Activated CD8-positive, alpha-beta memory T cell treated with anti-CD3 and anti-CD28 coated beads, Interleukin-2, amount 10 ng/mL, durations not matched to agents 7 days and 5 days (primary cell): ENCODE data around the gene NHS. TPM values are rescaled to one million over a fixed set of nuclear protein-coding genes. Genes with fewer than 3 reads are reported as not detected.

Experiments
- ATAC-seq: fragments of 150-1000 bp; cut with Tn5 transposase; one replicate; pipeline ENCODE4 v1.10.0; 2021; ENCODE audit warnings: moderate library complexity
- CTCF ChIA-PET: fragments of 350-600 bp; sonication (Branson Sonifier 250); formaldehyde crosslinking; loops from one replicate; lab custom pipeline; 2021; ENCODE audit warnings: antibody characterized with exemption; lab: Charles Lee
- DNase-seq: peaks from one replicate; pipeline ENCODE4 v3.0.0-alpha.2; 2020
- H3K27ac Mint-ChIP-seq: one replicate; pipeline ENCODE4 v1.8.0; 2021; ENCODE audit warnings: mild to moderate bottlenecking, mixed read lengths
- H3K27me3 Mint-ChIP-seq: one replicate; pipeline ENCODE4 v1.8.0; 2021; ENCODE audit warnings: mixed read lengths
- H3K36me3 Mint-ChIP-seq: one replicate; pipeline ENCODE4 v1.8.0; 2021; ENCODE audit warnings: mild to moderate bottlenecking, mixed read lengths
- H3K4me1 Mint-ChIP-seq: one replicate; pipeline ENCODE4 v1.8.0; 2021; ENCODE audit warnings: mixed read lengths
- H3K4me3 Mint-ChIP-seq: one replicate; pipeline ENCODE4 v1.8.0; 2021; ENCODE audit warnings: mild to moderate bottlenecking, moderate library complexity, mixed read lengths
- H3K9me3 Mint-ChIP-seq: one replicate; pipeline ENCODE4 v1.8.0; 2022; ENCODE audit warnings: low read depth, mixed read lengths
- total RNA-seq, 2 experiments: library from RNA; stranded (reverse); gene quantifications; one replicate each; pipeline ENCODE4 v1.2.3, GENCODE V29; 2021

The NHS gene
- total RNA-seq, 2 experiments from 2014 or later, result 1.4 to 10.1 TPM

DNA sequence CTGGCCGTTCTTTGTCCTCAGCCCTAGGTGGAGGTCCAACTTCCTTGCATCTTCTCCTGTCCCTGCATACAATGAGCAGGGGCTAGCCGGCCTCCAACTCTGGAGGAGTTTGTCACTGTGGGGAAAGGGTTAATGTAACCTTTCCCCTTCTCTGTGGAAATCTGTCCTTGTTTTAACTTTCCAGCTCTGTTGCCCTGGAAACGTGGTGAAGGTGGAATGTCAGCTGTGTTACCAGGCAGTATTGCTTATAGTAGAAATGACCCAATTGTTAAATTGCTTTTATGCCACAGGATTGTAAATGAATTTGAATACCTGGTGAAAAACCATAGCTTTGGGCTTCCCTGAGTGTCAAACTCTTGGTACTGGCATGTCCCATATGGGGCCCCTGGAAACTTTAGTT, 230.7 kb downstream of the NHS start:
- H3K36me3 Mint-ChIP-seq, result no peaks in the 10 kb centered on the region
- H3K4me1 Mint-ChIP-seq, result no peaks in the 10 kb centered on the region
- peaks cover 7% of the 10 kb centered on the region for H3K27me3 Mint-ChIP-seq
- H3K9me3 Mint-ChIP-seq, result no peaks in the 10 kb centered on the region
- H3K4me3 Mint-ChIP-seq, result no peak overlapping the region
- H3K27ac Mint-ChIP-seq, result no peak overlapping the region
- ATAC-seq (no peak), DNase-seq (no peak)
- CTCF ChIA-PET, result no interaction called here

DNA sequence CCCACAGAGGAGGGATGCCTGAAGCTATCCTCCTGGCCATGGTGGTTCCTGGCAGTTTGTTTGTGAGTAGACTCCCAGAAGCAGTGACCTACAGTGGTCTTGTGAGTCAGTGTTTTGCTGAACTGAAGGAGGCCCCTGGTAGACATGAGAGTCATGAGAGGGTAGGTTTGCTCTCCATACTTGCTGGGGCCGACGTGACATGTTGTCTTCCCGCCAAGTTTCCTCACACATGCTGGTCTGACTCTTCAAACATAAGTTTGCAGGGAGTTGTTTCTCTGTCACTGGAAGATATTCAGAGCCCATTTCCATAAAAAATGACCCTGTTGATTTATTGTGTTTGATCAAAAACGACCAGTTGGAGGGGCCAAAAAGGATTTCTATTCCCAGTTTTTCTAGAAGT, 231.2 kb downstream of the NHS start:
- ATAC-seq (no peak), DNase-seq (no peak)
- Mint-ChIP-seq H3K4me1 (no peaks in the 10 kb centered on the region), H3K36me3 (no peaks in the 10 kb centered on the region), H3K4me3 (no peak overlapping the region), H3K27ac (no peak overlapping the region), H3K27me3 (peaks cover 5% of the 10 kb centered on the region), H3K9me3 (no peaks in the 10 kb centered on the region)
- CTCF ChIA-PET, result no interaction called here

DNA sequence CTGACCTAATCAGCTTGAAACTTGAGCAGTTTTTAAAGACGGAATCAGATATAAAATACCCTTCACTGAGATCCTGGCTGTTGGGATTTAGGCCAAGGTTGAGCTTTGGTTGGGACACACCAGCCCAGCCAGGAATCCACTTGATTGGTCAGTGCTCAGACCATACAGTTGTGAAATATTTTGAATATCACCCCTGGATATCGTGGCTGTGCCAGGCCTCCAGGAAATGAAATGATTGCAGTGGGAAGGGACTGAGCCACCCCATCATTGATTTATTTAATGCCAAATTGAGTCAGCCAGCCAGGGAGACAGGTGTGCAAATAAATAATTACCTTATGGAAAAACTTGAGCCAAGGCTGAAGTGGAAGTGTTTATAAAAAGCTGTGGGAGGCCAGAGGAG, 233.9 kb downstream of the NHS start:
- ATAC-seq (no peak), DNase-seq (no peak)
- Mint-ChIP-seq H3K27me3 (peaks cover 6% of the 10 kb centered on the region), H3K36me3 (no peaks in the 10 kb centered on the region), H3K4me3 (no peak overlapping the region), H3K9me3 (no peaks in the 10 kb centered on the region), H3K27ac (no peak overlapping the region), H3K4me1 (peaks cover 3% of the 10 kb centered on the region)
- CTCF ChIA-PET, result no interaction called here

DNA sequence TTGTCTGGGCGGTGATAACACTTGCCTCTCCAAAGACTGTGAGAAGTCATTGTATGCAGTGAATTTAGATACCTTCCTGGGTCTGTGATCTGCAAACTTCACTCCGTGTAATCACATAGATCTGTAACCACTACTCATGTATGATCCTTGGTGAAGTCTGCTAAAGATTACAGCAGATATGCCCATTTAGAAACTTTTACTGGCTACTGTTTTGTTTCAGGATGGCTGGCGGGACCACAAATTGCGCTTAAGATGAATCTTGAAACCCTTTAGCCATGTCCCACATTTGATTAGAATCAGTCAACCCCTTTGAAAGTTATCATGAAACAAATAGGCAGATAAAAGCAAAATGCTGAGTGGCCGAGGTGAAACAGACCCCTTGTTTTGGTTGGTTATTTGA, 235.8 kb downstream of the NHS start:
- CTCF ChIA-PET, result no interaction called here
- no peaks in the 10 kb centered on the region for H3K9me3 Mint-ChIP-seq
- no peak overlapping the region for H3K27ac Mint-ChIP-seq
- H3K36me3 Mint-ChIP-seq, result no peaks in the 10 kb centered on the region
- peaks cover 6% of the 10 kb centered on the region for H3K27me3 Mint-ChIP-seq
- DNase-seq (no peak), ATAC-seq (no peak)
- peaks cover 12% of the 10 kb centered on the region for H3K4me1 Mint-ChIP-seq
- H3K4me3 Mint-ChIP-seq, result no peak overlapping the region

DNA sequence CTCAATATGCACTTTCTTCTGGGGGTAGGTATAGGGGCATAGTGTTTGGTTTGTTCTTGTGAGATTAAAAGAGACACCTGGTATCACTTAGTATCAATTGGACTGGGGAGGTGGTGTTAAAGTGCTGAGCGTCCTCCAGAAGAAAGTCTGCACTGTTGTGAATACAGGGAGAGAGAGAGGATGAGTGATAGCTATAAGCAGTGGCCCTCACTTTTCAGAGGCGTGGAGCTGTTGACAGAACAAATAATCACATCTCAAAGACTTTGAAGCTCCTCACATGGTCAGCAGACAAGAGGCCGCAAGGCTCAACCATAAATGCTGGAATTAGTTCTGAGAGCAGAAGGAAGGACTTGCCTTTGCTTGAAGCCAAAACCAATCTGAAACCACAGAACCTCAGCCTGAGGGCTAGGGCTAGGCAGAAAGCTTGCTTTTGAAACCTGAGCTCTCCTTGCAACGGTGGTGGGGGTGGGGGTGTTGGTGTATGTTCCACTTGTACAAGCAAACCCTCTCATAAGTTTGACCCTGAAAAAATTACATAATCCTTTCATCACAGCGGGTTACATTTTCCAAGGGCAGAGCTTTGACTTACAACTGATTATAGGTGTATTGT, 239.1 kb downstream of the NHS start:
- H3K27ac Mint-ChIP-seq, result no peak overlapping the region
- peaks cover 6% of the 10 kb centered on the region for H3K27me3 Mint-ChIP-seq
- H3K4me1 Mint-ChIP-seq, result peaks cover 12% of the 10 kb centered on the region
- CTCF ChIA-PET, result no interaction called here
- no peaks in the 10 kb centered on the region for H3K36me3 Mint-ChIP-seq
- H3K9me3 Mint-ChIP-seq, result no peaks in the 10 kb centered on the region
- ATAC-seq (peak; percentile 39), DNase-seq (peak; percentile 55)
- no peak overlapping the region for H3K4me3 Mint-ChIP-seq

DNA sequence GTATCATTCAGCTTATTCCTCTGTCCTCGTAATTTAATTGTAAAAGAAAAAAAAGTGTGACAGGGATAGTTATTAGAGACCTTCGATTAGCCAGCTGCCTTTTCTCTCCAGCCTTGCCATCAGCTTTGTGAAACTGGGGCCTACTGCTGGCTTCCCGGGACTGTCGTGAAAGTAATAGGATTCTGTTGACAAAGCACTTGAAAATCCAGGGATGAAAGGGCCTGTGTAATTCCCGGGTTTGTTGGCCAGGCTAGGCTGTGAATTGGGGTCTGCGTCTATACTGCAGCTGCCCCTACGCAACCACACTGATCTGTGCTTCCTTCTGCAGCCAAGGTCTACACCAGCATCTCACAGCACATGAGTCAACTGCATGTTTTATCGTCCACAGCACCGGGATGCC, 241.9 kb downstream of the NHS start:
- Mint-ChIP-seq H3K4me3 (no peak overlapping the region), H3K27me3 (peaks cover 4% of the 10 kb centered on the region), H3K27ac (no peak overlapping the region), H3K9me3 (no peaks in the 10 kb centered on the region), H3K36me3 (no peaks in the 10 kb centered on the region), H3K4me1 (peaks cover 12% of the 10 kb centered on the region)
- CTCF ChIA-PET, result no interaction called here
- no peak for ATAC-seq
- DNase-seq, result no peak

DNA sequence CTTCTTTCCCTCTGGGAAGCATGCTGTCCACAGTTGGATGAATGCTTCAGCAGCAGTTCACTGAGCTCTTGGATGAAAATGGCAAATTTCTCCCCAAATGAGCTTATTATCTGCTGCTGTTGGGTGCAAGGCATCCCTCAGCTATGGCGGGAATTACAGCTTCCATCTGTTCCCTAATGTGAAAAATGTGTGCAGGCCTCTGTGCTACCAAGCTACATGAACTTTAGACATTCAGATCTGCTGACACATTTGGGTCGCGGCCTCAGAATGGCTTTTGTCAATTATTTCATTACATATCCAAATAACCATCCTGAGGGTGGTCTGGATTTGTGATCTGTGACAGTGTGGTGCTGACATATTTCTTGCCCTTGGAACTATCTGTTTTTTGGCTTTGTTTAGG, 242.8 kb downstream of the NHS start:
- no peak for DNase-seq
- Mint-ChIP-seq H3K9me3 (no peaks in the 10 kb centered on the region), H3K4me3 (no peak overlapping the region), H3K27ac (no peak overlapping the region), H3K4me1 (peaks cover 12% of the 10 kb centered on the region), H3K36me3 (no peaks in the 10 kb centered on the region), H3K27me3 (no peaks in the 10 kb centered on the region)
- ATAC-seq, result no peak
- CTCF ChIA-PET, result no interaction called here

DNA sequence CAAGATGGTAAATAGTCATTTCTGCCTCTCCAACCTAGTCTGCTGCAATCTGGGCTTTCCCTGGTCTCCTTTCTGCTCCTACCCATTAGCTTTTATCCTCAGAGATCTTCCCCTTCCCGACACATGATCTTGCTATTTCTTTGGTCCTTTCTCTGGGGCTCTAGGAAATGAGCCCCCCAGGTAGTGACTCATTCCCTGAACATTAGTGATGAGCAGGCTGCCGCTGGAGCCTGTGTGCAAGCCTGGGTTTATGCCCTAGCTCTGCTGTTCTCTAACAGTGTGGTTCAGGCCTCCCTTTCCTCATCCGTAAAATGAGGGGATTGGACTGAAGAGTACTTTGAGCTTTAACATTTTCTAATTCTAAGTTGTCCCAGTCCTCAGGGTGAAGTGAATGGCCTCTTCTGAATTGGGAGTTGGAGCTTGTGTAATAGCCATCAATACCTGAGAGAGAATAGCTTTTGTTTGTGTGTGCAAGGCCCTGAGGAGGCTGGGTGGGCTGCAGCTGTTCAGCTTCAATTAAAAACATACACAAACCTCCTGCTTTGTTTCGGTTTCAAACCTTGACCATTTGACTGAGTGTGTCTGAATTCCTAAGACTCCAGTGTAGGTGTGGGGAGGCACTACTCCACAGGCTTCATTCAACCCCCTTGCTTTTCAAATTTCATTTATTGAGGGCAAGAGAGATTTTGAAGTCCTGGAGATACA, 246.7 kb downstream of the NHS start:
- no peaks in the 10 kb centered on the region for H3K4me1 Mint-ChIP-seq
- no peak for DNase-seq
- CTCF ChIA-PET, result no interaction called here

DNA sequence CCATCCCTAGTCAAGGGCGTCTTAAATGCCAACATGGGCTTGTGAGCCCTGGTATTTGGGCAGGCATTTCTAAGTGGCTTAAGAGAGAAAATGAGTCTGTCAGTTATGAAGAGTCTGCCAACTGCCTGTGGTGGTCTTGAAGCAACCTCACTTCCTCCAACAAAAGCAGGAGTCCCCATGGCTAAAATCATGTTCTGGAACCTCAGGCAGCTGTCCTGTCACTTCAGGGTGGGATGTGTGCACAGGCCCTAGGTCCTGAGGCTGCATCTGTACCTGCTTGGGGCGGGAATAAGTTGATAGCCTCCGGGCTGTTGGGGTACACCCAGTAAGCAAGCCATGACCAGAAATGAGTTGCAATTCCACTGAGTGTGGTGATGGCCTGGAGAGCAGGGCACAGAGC, 247.3 kb downstream of the NHS start:
- Mint-ChIP-seq H3K27me3 (peaks cover 2% of the 10 kb centered on the region), H3K4me1 (no peaks in the 10 kb centered on the region), H3K9me3 (no peaks in the 10 kb centered on the region), H3K36me3 (no peaks in the 10 kb centered on the region), H3K27ac (no peak overlapping the region), H3K4me3 (no peak overlapping the region)
- DNase-seq (no peak), ATAC-seq (no peak)
- CTCF ChIA-PET, result no interaction called here

More for the DNA sequence above, 246.7 kb downstream of the NHS start:
- Mint-ChIP-seq H3K4me3 (no peak overlapping the region), H3K36me3 (no peaks in the 10 kb centered on the region), H3K27me3 (peaks cover 2% of the 10 kb centered on the region), H3K9me3 (no peaks in the 10 kb centered on the region), H3K27ac (no peak overlapping the region)
- no peak for ATAC-seq

DNA sequence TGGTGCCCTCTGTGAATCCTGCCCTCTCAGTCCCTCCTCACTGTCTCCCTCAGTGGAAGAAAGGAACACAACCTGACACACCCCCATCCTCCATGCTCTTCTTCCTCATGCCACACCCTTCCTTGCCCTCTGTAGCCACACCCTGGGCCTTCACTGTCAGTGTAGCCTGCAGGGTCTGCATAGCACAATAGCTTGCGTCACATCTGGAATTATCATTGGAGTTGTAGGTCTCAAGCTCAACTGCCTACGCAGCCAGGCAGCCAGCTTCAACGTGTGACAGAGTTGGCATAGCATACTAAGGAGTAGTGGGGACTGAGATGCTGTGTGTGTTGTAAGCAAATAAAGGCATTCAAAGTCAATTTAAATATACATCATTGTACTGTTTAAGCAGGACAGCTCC, 248.8 kb downstream of the NHS start:
- no peak overlapping the region for H3K4me3 Mint-ChIP-seq
- no peaks in the 10 kb centered on the region for H3K4me1 Mint-ChIP-seq
- H3K27me3 Mint-ChIP-seq, result peaks cover 2% of the 10 kb centered on the region
- no peaks in the 10 kb centered on the region for H3K36me3 Mint-ChIP-seq
- no peak overlapping the region for H3K27ac Mint-ChIP-seq
- H3K9me3 Mint-ChIP-seq, result no peaks in the 10 kb centered on the region
- CTCF ChIA-PET, result no interaction called here
- ATAC-seq (no peak), DNase-seq (no peak)

DNA sequence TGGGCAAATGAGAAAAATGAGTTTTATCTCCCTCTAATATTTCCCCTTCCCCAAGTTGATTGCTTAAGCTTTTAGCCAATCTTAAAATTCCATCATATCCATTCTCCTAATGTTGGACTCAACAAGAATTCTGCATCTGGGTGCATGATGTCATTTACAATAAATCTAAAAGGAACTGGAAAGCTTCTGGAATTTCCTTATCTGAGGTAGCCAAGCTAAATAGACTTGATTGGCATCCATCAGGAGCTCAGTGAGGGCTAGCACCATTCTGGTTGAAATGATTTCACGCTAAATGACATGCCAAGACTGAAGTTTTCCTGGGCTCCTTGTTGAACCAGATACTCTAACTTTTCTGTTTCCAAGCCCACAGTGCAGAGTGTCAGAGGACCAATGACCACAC, 252.0 kb downstream of the NHS start:
- no peak for DNase-seq
- no peak overlapping the region for H3K27ac Mint-ChIP-seq
- H3K9me3 Mint-ChIP-seq, result no peaks in the 10 kb centered on the region
- CTCF ChIA-PET, result no interaction called here
- ATAC-seq, result no peak
- H3K4me1 Mint-ChIP-seq, result no peaks in the 10 kb centered on the region
- peaks cover 2% of the 10 kb centered on the region for H3K27me3 Mint-ChIP-seq
- no peaks in the 10 kb centered on the region for H3K36me3 Mint-ChIP-seq
- no peak overlapping the region for H3K4me3 Mint-ChIP-seq

DNA sequence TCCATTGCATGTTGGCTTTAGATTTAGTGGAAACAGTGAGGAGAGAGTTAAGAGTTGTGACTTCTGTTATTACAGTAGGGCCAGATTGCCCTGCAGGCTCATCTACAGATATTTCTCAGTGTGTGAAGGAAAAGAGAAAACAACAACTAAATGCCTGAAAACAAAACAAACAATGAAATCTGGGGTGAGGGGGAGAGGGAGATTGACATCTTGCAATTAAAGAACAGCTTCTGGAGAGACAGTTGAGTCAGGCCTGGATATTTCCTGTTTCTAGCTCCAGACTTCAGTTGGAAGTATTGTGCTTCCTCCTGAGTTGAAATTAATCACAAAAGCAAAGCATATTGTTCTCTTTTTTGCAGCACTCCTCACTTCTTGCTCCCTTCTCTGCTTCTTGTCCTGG, 254.0 kb downstream of the NHS start:
- H3K27me3 Mint-ChIP-seq, result peaks cover 2% of the 10 kb centered on the region
- ATAC-seq (no peak), DNase-seq (no peak)
- no peaks in the 10 kb centered on the region for H3K36me3 Mint-ChIP-seq
- no peaks in the 10 kb centered on the region for H3K9me3 Mint-ChIP-seq
- no peak overlapping the region for H3K4me3 Mint-ChIP-seq
- H3K4me1 Mint-ChIP-seq, result peaks cover 5% of the 10 kb centered on the region
- no peak overlapping the region for H3K27ac Mint-ChIP-seq
- CTCF ChIA-PET, result no interaction called here

DNA sequence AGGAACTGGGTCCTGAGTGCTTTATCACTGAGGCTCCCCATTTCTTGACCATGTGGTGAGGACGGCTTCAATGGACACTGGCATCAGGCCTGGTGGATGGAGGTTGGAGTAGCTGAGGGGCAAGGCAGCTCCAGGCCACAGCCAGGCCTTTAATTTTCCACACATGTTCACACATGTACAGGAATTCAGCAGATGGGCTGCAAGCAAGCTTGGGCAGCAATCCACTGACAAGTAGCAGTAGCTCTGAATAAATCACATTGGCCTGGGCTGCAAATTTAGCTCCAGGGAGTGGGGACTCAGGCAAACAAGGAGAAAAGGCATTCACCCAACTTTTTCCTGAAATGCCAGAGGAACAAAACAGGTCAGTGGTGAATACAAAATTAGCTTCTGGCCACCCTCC, 254.5 kb downstream of the NHS start:
- DNase-seq (no peak), ATAC-seq (no peak)
- CTCF ChIA-PET, result no interaction called here
- Mint-ChIP-seq H3K27me3 (peaks cover 2% of the 10 kb centered on the region), H3K36me3 (no peaks in the 10 kb centered on the region), H3K9me3 (no peaks in the 10 kb centered on the region), H3K4me1 (peaks cover 5% of the 10 kb centered on the region), H3K4me3 (no peak overlapping the region), H3K27ac (no peak overlapping the region)

DNA sequence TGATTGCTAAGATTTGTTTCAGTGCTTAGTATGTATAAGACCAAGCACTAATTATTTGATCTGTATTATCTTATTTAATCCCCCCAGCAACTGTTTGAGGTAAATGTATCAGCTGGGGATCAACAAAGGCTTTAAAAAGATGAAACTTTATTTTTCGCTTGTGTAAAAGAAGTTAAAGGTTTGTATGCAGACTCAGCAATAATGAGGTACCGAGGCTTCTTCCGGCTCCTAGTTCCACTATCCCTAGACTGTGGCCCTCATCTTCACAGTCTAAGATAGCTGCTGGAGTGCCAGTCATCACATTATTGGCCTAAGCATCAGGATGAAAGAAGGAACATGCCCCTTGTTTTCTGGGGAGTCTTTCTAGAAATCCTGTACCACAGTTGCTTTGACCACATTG, 256.6 kb downstream of the NHS start:
- Mint-ChIP-seq H3K27me3 (no peaks in the 10 kb centered on the region), H3K27ac (no peak overlapping the region), H3K9me3 (no peaks in the 10 kb centered on the region), H3K36me3 (no peaks in the 10 kb centered on the region), H3K4me1 (peaks cover 5% of the 10 kb centered on the region), H3K4me3 (no peak overlapping the region)
- ATAC-seq, result no peak
- no peak for DNase-seq
- CTCF ChIA-PET, result no interaction called here
